NCI-H2171 (cell line): ENCODE data around the gene WDR45B.
A peak's percentile ranks its signal among the peaks of the same experiment; 100 is the strongest.
"Not testable (repeated sequence)": the region's sequence is repeated elsewhere in the genome, so short reads cannot be mapped to it uniquely, and the experiment has no call there.

Source experiments
- DNase-seq: peaks from one replicate; lab custom pipeline; 2025; lab: John Stamatoyannopoulos, UW

WDR45B gene

GRCh38 chr17:82657926-82658325 lies 9.7 kb upstream of the WDR45B start:
- no peak for DNase-seq

- DNase-seq = no peak
These were observed 8.0 kb upstream of the WDR45B start for GRCh38 chr17:82656266-82656665.

GRCh38 chr17:82655523-82655922 lies 7.3 kb upstream of the WDR45B start:
- DNase-seq = no peak

GRCh38 chr17:82655038-82655479 lies 6.8 kb upstream of the WDR45B start:
- no peak for DNase-seq

GRCh38 chr17:82654611-82655010 lies 6.4 kb upstream of the WDR45B start:
- DNase-seq = not testable (repeated sequence)

- DNase-seq = no peak
These were observed 5.6 kb upstream of the WDR45B start for GRCh38 chr17:82653651-82654528.

- DNase-seq = no peak
These were observed 2.5 kb upstream of the WDR45B start for GRCh38 chr17:82650723-82651122.

GRCh38 chr17:82649501-82650261 lies 1.4 kb upstream of the WDR45B start:
- no peak for DNase-seq

- DNase-seq = peak; percentile 72
These were observed 593 bp upstream of the WDR45B start for GRCh38 chr17:82648742-82649331.

- DNase-seq = no peak
These were observed 565 bp downstream of the WDR45B start for GRCh38 chr17:82647593-82648164.

GRCh38 chr17:82645516-82645915 lies 2.7 kb downstream of the WDR45B start:
- no peak for DNase-seq

- DNase-seq = no peak
These were observed 4.1 kb downstream of the WDR45B start for GRCh38 chr17:82644148-82644547.

- no peak for DNase-seq
These were observed 6.2 kb downstream of the WDR45B start for GRCh38 chr17:82642022-82642421.

- no peak for DNase-seq
These were observed 8.2 kb downstream of the WDR45B start for GRCh38 chr17:82640036-82640435.

GRCh38 chr17:82639628-82640027 lies 8.6 kb downstream of the WDR45B start:
- DNase-seq = no peak

GRCh38 chr17:82638183-82638773 lies 10.0 kb downstream of the WDR45B start:
- no peak for DNase-seq

- no peak for DNase-seq
These were observed 11.3 kb downstream of the WDR45B start for GRCh38 chr17:82636626-82637598.

GRCh38 chr17:82633343-82633742 lies 14.9 kb downstream of the WDR45B start:
- no peak for DNase-seq

GRCh38 chr17:82632451-82632850 lies 15.8 kb downstream of the WDR45B start:
- no peak for DNase-seq

GRCh38 chr17:82631544-82631943 lies 16.7 kb downstream of the WDR45B start:
- no peak for DNase-seq

GRCh38 chr17:82630212-82630611 lies 18.0 kb downstream of the WDR45B start:
- no peak for DNase-seq
